ENCODE data around the gene MED13L.

The MED13L gene

DNA sequence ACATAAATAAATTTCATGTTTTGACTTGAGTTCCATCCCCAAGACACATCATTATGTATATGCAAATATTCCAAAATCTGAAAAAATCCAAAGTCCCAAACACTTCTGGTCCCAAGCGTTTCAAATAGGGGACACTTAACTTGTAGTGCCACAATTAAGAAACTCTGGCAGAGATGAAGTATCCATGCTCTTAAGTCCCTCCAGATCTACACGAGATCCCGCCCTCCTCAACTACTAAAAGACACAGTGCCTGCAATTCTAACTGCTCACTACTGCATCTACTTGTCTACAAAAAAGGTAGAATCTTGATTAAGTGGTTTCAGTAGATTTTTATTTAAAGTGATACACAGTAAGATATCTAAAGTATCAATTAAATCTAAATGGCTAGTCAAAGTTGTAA is 97.0 kb downstream of the MED13L start:
- TF ChIP-seq SIN3A (IDR thresholded peaks at IDR 0.05; ENCODE audit: borderline replicate concordance, insufficient read depth, low read length) (no peak), POLR2AphosphoS5 (IDR thresholded peaks at IDR 0.05; ENCODE audit: low read depth, low read length) (no peak), TAF1 (IDR thresholded peaks at IDR 0.05; ENCODE audit: borderline replicate concordance, insufficient read depth, low read length) (no peak), FOXP2 (optimal IDR thresholded peaks at IDR 0.05; ENCODE audit: borderline replicate concordance, extremely low read depth, extremely low read length, insufficient read depth) (no peak)
- TF ChIP-seq, protein P1, sequence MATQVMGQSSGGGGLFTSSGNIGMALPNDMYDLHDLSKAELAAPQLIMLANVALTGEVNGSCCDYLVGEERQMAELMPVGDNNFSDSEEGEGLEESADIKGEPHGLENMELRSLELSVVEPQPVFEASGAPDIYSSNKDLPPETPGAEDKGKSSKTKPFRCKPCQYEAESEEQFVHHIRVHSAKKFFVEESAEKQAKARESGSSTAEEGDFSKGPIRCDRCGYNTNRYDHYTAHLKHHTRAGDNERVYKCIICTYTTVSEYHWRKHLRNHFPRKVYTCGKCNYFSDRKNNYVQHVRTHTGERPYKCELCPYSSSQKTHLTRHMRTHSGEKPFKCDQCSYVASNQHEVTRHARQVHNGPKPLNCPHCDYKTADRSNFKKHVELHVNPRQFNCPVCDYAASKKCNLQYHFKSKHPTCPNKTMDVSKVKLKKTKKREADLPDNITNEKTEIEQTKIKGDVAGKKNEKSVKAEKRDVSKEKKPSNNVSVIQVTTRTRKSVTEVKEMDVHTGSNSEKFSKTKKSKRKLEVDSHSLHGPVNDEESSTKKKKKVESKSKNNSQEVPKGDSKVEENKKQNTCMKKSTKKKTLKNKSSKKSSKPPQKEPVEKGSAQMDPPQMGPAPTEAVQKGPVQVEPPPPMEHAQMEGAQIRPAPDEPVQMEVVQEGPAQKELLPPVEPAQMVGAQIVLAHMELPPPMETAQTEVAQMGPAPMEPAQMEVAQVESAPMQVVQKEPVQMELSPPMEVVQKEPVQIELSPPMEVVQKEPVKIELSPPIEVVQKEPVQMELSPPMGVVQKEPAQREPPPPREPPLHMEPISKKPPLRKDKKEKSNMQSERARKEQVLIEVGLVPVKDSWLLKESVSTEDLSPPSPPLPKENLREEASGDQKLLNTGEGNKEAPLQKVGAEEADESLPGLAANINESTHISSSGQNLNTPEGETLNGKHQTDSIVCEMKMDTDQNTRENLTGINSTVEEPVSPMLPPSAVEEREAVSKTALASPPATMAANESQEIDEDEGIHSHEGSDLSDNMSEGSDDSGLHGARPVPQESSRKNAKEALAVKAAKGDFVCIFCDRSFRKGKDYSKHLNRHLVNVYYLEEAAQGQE (IDR thresholded peaks at IDR 0.05; ENCODE audit: insufficient read depth in 1 of 2, low read depth in 2 of 2, low read length in 2 of 2) = no peak

DNA sequence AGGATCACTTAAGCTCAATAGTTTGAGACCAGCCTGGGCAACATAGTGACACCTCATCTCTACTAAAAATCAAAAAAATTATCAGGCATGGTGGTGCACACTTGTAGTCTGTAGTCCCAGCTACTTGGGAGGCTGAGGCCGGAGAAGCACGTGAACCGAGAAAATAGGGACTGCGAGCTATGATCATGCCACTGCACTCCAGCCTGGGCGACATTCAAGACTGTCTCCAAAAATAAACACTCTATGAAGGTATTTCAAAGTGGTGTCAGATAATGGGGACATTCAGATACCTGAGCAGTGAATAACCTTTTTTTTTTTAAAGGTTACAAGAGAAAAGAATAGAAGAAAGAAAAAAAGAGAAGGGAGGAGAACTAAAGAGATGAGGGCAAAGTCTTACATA is 98.1 kb downstream of the MED13L start:
- TF ChIP-seq TAF1 (IDR thresholded peaks at IDR 0.05; ENCODE audit: borderline replicate concordance, insufficient read depth, low read length) = no peak
- no peak for TF ChIP-seq FOXP2 (optimal IDR thresholded peaks at IDR 0.05; ENCODE audit: borderline replicate concordance, extremely low read depth, extremely low read length, insufficient read depth)
- no peak for TF ChIP-seq SIN3A (IDR thresholded peaks at IDR 0.05; ENCODE audit: borderline replicate concordance, insufficient read depth, low read length)
- TF ChIP-seq, protein P1 (IDR thresholded peaks at IDR 0.05; ENCODE audit: insufficient read depth in 1 of 2, low read depth in 2 of 2, low read length in 2 of 2) = no peak
- no peak for TF ChIP-seq POLR2AphosphoS5 (IDR thresholded peaks at IDR 0.05; ENCODE audit: low read depth, low read length)

DNA sequence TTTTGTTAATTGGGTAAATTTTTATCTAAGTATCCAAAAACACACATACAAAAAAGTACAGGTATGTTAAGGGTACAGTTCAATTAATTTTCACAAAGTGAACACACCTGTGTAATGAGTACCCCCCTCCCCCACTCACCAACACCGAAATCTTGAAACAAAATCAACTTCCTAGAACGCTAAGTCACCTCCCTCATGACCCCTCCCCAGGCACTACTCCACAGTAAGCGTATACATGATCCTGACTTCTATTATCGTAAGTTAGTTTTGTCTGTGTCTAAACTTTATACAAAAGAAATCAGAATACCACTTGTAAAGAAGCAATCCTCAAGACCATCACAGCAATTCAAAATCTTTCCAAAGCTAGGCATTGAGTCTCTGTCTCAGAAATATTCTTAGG is 100.5 kb downstream of the MED13L start:
- TF ChIP-seq SIN3A (IDR thresholded peaks at IDR 0.05; ENCODE audit: borderline replicate concordance, insufficient read depth, low read length) (no peak), POLR2AphosphoS5 (IDR thresholded peaks at IDR 0.05; ENCODE audit: low read depth, low read length) (no peak), FOXP2 (optimal IDR thresholded peaks at IDR 0.05; ENCODE audit: borderline replicate concordance, extremely low read depth, extremely low read length, insufficient read depth) (no peak), TAF1 (IDR thresholded peaks at IDR 0.05; ENCODE audit: borderline replicate concordance, insufficient read depth, low read length) (no peak)
- TF ChIP-seq, protein P1 (IDR thresholded peaks at IDR 0.05; ENCODE audit: insufficient read depth in 1 of 2, low read depth in 2 of 2, low read length in 2 of 2) = no peak

DNA sequence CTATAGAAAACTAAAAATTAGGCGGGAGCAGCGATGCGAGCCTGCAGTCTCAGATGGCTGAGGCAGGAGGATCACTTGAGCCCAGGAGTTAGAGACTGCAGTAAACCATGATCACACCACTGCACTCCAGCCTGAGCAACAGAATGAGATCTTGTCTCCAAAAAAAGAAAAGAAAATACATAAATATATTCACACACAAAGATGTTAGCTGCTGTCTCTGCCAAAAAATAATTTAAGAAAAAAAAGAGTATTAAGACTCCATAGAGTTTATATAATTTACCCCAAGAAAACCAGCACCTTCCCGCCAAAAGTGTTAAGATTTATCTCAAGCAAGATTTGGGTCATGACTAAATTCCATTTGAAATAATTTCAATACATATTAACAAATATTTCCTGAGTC is 102.6 kb downstream of the MED13L start:
- no peak for TF ChIP-seq FOXP2 (optimal IDR thresholded peaks at IDR 0.05; ENCODE audit: borderline replicate concordance, extremely low read depth, extremely low read length, insufficient read depth)

DNA sequence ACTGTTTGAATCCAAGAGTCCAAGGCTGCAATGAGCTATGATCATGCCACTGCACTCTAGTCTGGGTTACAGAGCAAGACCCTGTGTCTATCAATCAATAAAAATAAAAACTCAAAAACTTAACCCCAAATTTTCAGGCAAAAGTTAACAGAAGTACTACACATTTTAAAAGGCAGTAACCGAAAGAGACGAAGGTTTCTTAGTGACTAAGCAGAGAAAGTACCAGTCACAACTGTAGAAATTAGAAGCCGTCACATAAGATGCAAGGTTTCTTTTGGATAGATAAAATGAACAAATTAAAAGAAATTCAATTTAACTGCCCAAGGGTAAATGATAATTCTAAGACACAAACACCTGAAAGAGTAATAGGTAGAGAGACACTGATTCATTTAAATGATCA is 103.5 kb downstream of the MED13L start:
- TF ChIP-seq TAF1 (IDR thresholded peaks at IDR 0.05; ENCODE audit: borderline replicate concordance, insufficient read depth, low read length) = no peak
- no peak for TF ChIP-seq POLR2AphosphoS5 (IDR thresholded peaks at IDR 0.05; ENCODE audit: low read depth, low read length)

DNA sequence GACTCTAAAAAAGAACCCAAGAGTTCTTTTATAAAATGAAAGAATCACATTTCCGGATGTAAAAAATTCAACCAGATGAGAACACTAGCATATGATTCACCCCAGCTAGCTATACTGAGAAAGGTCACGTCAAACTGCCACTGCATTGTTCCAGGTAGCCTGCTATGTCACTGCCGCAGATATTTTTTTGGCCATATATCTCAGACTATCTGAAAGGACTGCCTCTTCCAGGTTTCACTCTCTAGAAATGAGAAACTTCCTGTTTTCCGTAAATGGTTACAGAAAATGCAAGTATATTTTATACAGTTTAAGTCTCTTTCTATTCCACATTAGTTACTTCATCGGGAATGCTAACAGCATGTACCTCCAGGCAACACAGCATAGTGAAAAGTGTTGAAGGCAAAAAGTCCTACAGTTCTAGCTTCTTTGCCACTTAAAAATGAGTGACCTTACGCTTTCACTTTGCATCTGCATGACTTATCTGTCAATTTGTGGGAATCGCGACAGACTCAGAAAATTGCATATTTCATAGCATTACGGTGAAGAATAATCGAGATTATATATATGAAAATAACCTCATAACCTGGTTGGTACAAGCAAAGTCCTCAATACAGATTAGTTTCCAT is 105.2 kb downstream of the MED13L start:
- TF ChIP-seq POLR2AphosphoS5 (IDR thresholded peaks at IDR 0.05; ENCODE audit: low read depth, low read length) = no peak
- no peak for TF ChIP-seq SIN3A (IDR thresholded peaks at IDR 0.05; ENCODE audit: borderline replicate concordance, insufficient read depth, low read length)
- TF ChIP-seq, protein P1 (IDR thresholded peaks at IDR 0.05; ENCODE audit: insufficient read depth in 1 of 2, low read depth in 2 of 2, low read length in 2 of 2) = no peak
- TF ChIP-seq TAF1 (IDR thresholded peaks at IDR 0.05; ENCODE audit: borderline replicate concordance, insufficient read depth, low read length) = no peak
- no peak for TF ChIP-seq FOXP2 (optimal IDR thresholded peaks at IDR 0.05; ENCODE audit: borderline replicate concordance, extremely low read depth, extremely low read length, insufficient read depth)

All from PFSK-1 (cell line).